MM.1S (cell line): Measurements from ENCODE around the gene TMEM141.
"Not testable (repeated sequence)": the region's sequence is repeated elsewhere in the genome, so short reads cannot be mapped to it uniquely, and the experiment has no call there.

Experiments
- DNase-seq: peaks from one replicate; pipeline ENCODE4 v3.0.0-alpha.2; 2015
- H2AFZ ChIP-seq: fragments of 300-600 bp; sonication (generic); 2 replicates; pipeline ENCODE4 v1.6.0; 2016; ENCODE audit warnings: antibody characterized with exemption, low read length
- H3F3A ChIP-seq: fragments of 300-600 bp; sonication (generic); 2 replicates; pipeline ENCODE4 v1.6.1; 2016; ENCODE audit warnings: mild to moderate bottlenecking, antibody characterized with exemption, low read length, moderate library complexity, mixed read lengths; ENCODE audit not compliant: insufficient read depth
- H3K27ac ChIP-seq: fragments of 300-600 bp; sonication (generic); 2 replicates; pipeline ENCODE4 v1.5.1; 2016; ENCODE audit warnings: mild to moderate bottlenecking, low read length
- H3K27me3 ChIP-seq: fragments of 300-600 bp; sonication (generic); replicated peaks from 2 replicates; pipeline ENCODE4 v1.6.0; 2016; ENCODE audit warnings: low read length; ENCODE audit not compliant: insufficient read depth
- H3K36me3 ChIP-seq: fragments of 300-600 bp; sonication (generic); replicated peaks from 2 replicates; pipeline ENCODE4 v1.6.1; 2016; ENCODE audit warnings: mild to moderate bottlenecking, low read length, mixed read lengths; ENCODE audit not compliant: insufficient read depth
- H3K4me1 ChIP-seq: fragments of 300-600 bp; sonication (generic); 2 replicates; pipeline ENCODE4 v1.6.1; 2016; ENCODE audit warnings: low read length, mixed read lengths
- H3K4me2 ChIP-seq: fragments of 300-600 bp; sonication (generic); 2 replicates; pipeline ENCODE4 v1.6.0; 2016; ENCODE audit warnings: low read depth, low read length
- H3K4me3 ChIP-seq: fragments of 300-600 bp; sonication (generic); 2 replicates; pipeline ENCODE4 v1.5.1; 2016; ENCODE audit warnings: low read length, mixed read lengths
- H3K79me2 ChIP-seq: fragments of 300-600 bp; sonication (generic); 2 replicates; pipeline ENCODE4 v1.6.1; 2016; ENCODE audit warnings: mixed run types, low read length, mixed read lengths
- H3K9ac ChIP-seq: fragments of 300-600 bp; sonication (generic); 2 replicates; pipeline ENCODE4 v1.6.1; 2016; ENCODE audit warnings: low read length, mixed read lengths
- H3K9me2 ChIP-seq: fragments of 300-600 bp; sonication (generic); replicated peaks from 2 replicates; pipeline ENCODE4 v1.6.1; 2016; ENCODE audit warnings: mild to moderate bottlenecking, low read length, mixed read lengths; ENCODE audit not compliant: insufficient read depth
- H3K9me3 ChIP-seq: fragments of 300-600 bp; sonication (generic); replicated peaks from 2 replicates; pipeline ENCODE4 v1.6.1; 2016; ENCODE audit warnings: mild to moderate bottlenecking, low read length, mixed read lengths; ENCODE audit not compliant: insufficient read depth
- H4K20me1 ChIP-seq: fragments of 300-600 bp; sonication (generic); 2 replicates; pipeline ENCODE4 v1.6.1; 2016; ENCODE audit warnings: mild to moderate bottlenecking, low read length, moderate library complexity, mixed read lengths; ENCODE audit not compliant: insufficient read depth
- EZH2 ChIP-seq: fragments of 300-600 bp; sonication (generic); optimal IDR thresholded peaks from 2 replicates; pipeline ENCODE3; 2017; ENCODE audit warnings: low read depth, mild to moderate bottlenecking, antibody characterized with exemption, low read length, mixed read lengths
- EZH2phosphoT487 ChIP-seq: fragments of 300-600 bp; sonication (generic); IDR thresholded peaks from 2 replicates; pipeline ENCODE4 v1.6.1; 2018; ENCODE audit warnings: antibody characterized with exemption, low read length
- TF ChIP-seq, protein P1 (sequence below): fragments of 300-600 bp; sonication (generic); IDR thresholded peaks from 2 replicates; pipeline ENCODE4 v1.5.1; 2016; ENCODE audit warnings: antibody characterized with exemption, low read length, mixed read lengths

Gene TMEM141

DNA sequence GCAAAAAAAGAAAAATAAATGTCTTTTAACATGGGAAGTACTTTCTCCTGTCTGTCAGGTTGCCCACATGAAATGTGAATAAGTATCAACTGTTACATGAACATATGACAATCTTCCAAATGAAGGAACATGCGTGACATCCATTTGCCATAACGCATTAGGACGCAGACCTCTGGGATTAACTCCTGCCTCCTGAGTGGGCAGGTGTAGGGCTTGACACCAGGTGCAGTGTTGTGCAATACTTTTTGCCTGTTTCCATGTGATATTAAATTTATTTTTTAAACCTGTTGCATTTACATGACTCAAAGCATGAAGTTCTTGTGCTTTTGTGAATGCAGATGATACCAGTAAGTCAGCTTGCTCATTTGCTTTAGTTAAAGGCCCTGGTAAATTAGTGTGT lies 8.7 kb upstream of the TMEM141 start:
- Histone ChIP-seq H3K9ac (no peak overlapping the region), H3K4me2 (no peak overlapping the region), H3K79me2 (no peaks in the 10 kb centered on the region), H3F3A (no peaks in the 10 kb centered on the region), H4K20me1 (no peaks in the 10 kb centered on the region), H3K27me3 (peaks cover 68% of the 10 kb centered on the region), H3K9me3 (no peaks in the 10 kb centered on the region), H3K27ac (no peak overlapping the region), H3K36me3 (no peaks in the 10 kb centered on the region), H3K4me3 (no peak overlapping the region), H3K4me1 (no peaks in the 10 kb centered on the region; the same call in 1 of the 2 replicates), H2AFZ (no peak overlapping the region), H3K9me2 (no peaks in the 10 kb centered on the region)
- no peak for DNase-seq
- TF ChIP-seq EZH2phosphoT487 (no peak), EZH2 (no peak)
- TF ChIP-seq, protein P1, sequence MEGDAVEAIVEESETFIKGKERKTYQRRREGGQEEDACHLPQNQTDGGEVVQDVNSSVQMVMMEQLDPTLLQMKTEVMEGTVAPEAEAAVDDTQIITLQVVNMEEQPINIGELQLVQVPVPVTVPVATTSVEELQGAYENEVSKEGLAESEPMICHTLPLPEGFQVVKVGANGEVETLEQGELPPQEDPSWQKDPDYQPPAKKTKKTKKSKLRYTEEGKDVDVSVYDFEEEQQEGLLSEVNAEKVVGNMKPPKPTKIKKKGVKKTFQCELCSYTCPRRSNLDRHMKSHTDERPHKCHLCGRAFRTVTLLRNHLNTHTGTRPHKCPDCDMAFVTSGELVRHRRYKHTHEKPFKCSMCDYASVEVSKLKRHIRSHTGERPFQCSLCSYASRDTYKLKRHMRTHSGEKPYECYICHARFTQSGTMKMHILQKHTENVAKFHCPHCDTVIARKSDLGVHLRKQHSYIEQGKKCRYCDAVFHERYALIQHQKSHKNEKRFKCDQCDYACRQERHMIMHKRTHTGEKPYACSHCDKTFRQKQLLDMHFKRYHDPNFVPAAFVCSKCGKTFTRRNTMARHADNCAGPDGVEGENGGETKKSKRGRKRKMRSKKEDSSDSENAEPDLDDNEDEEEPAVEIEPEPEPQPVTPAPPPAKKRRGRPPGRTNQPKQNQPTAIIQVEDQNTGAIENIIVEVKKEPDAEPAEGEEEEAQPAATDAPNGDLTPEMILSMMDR: no peak

DNA sequence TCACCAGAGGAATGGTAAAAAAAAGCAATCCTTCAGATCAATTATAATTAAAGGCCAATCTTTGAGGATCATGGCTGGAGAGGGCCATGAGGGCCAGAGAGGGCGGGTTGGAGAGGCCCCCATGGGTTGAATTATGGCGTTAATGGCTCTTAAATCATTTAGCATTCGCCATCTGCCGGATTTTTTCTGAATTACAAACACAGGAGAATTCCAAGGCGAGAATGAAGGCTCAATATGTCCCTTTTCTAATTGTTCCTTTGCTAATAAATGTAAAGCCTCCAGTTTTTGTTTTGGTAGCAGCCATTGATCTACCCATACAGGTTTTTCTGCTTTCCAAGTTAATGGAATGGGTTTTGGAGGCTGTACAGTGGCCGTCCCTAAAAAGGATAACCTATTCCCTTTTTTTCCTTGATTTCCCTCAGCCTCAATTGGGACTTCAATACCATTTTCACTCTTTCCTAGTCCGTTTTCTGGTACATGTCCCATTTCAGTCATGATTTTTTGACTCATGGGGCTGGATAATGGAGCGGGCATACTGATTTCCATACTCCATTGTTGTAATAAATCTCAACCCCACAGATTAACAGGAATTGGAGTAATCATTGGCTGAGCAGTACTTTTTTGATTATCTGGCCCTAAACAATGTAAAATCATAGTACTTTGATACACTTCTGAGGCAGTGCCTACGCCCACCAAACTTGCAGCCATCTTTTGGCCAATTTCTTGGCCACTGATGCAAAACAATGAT lies 6.7 kb upstream of the TMEM141 start:
- Histone ChIP-seq H3K9me3 (no peaks in the 10 kb centered on the region), H3K4me3 (no peak overlapping the region), H3K36me3 (no peaks in the 10 kb centered on the region), H3K9ac (no peak overlapping the region), H3K9me2 (no peaks in the 10 kb centered on the region), H3K79me2 (no peaks in the 10 kb centered on the region), H4K20me1 (no peaks in the 10 kb centered on the region), H3K4me1 (no peaks in the 10 kb centered on the region; the same call in 1 of the 2 replicates), H3K4me2 (no peak overlapping the region), H3K27me3 (peaks cover 48% of the 10 kb centered on the region), H3F3A (no peaks in the 10 kb centered on the region), H2AFZ (no peak overlapping the region), H3K27ac (no peak overlapping the region)
- TF ChIP-seq EZH2 (no peak), EZH2phosphoT487 (no peak)
- TF ChIP-seq, protein P1: peak; percentile 46
- peak; percentile 57 for DNase-seq

DNA sequence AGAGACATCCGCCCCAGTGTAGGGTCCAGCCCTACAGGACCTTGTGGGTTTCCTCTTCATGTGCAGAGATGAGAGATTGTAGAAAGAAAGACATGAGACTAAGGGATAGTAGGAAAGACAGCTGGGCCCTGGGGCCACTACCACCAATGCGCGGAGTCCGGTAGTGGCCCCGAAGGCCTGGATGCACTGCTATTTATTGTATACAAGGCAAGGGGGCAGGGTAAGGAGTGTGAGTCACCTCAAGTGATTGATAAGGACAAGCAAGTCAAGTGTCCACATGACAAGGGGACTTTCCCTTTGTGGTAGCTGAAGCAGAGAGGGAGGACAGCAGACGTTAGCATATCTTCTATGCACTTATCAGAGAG lies 6.2 kb upstream of the TMEM141 start:
- H3K4me1 ChIP-seq: no peaks in the 10 kb centered on the region; the same call in 1 of the 2 replicates
- no peaks in the 10 kb centered on the region for H3K36me3 ChIP-seq
- H3K9ac ChIP-seq: no peak overlapping the region
- no peak overlapping the region for H3K4me3 ChIP-seq
- TF ChIP-seq EZH2phosphoT487 (no peak), EZH2 (no peak)
- TF ChIP-seq, protein P1: no peak
- H3K9me3 ChIP-seq: no peaks in the 10 kb centered on the region
- peaks cover 43% of the 10 kb centered on the region for H3K27me3 ChIP-seq
- no peak overlapping the region for H3K27ac ChIP-seq
- no peaks in the 10 kb centered on the region for H3K79me2 ChIP-seq
- H3K9me2 ChIP-seq: no peaks in the 10 kb centered on the region
- H3K4me2 ChIP-seq: no peak overlapping the region
- no peaks in the 10 kb centered on the region for H3F3A ChIP-seq
- H4K20me1 ChIP-seq: no peaks in the 10 kb centered on the region
- H2AFZ ChIP-seq: no peak overlapping the region
- peak; percentile 66 for DNase-seq

DNA sequence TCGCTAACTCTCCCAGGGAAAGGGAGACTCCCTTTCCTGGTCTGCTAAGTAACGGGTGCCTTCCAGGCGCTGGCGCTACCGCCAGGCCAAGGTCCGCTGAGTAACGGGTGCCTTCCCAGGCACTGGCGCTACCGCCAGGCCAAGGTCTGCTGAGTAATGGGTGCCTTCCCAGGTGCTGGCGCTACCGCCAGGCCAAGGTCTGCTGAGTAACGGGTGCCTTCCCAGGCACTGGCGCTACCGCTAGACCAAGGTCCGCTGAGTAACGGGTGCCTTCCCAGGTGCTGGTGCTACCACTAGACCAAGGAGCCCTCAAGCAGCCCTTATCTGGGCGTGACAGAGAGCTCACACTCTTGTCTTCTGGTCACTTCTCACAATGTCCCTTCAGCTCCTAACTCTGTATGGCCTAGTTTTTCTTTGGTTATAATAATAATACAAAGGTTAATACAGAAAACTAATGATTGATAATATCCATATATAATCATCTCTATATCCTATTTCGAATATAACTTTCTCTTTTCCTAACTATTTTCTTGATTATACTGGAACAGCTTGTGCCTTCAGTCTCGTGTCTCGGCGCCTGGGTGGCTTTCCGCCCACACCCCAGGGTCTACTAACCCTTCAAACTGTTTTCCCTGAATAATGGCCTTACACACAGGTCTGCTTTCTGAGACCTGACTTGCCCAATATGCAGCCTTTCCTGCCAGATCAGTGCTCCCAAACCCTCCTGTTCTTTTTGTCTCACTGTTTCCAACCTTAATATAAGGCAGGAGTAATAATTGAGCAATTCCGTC lies 5.4 kb upstream of the TMEM141 start:
- not testable (repeated sequence) for H3F3A ChIP-seq, H4K20me1 ChIP-seq, H3K4me2 ChIP-seq, H3K9ac ChIP-seq, H3K4me3 ChIP-seq, H3K27ac ChIP-seq, H3K36me3 ChIP-seq, H3K79me2 ChIP-seq, H3K9me3 ChIP-seq, DNase-seq, H3K9me2 ChIP-seq, H3K4me1 ChIP-seq, H2AFZ ChIP-seq
- peaks cover 35% of the 10 kb centered on the region for H3K27me3 ChIP-seq
